Esophagus (tissue), 2 donors: ENCODE measurements around the gene DTWD2. TPM values are rescaled to one million over a fixed set of nuclear protein-coding genes. Genes with fewer than 3 reads are reported as not detected.

Experiments
- H3K27ac ChIP-seq, 2 donors: one replicate each; pipeline ENCODE4 v1.5.1; 2013; ENCODE audit warnings: low read depth in 2 of 2, mild to moderate bottlenecking in 2 of 2, inconsistent platforms in 1 of 2, low read length in 1 of 2, moderate library complexity in 1 of 2
- H3K27me3 ChIP-seq, 2 donors: one replicate each; pipeline ENCODE4 v1.6.1; 2013; ENCODE audit warnings: low read length in 2 of 2, control low read depth in 1 of 2, mild to moderate bottlenecking in 1 of 2; ENCODE audit not compliant: insufficient read depth in 2 of 2, control insufficient read depth in 1 of 2
- H3K36me3 ChIP-seq, 2 donors: one replicate each; pipeline ENCODE4 v1.6.1; 2013; ENCODE audit warnings: low read length in 1 of 2; ENCODE audit not compliant: control insufficient read depth in 2 of 2, insufficient read depth in 2 of 2
- H3K4me1 ChIP-seq, 2 donors: one replicate each; pipeline ENCODE4 v1.6.1; 2013; ENCODE audit warnings: low read length in 1 of 2; ENCODE audit not compliant: control insufficient read depth in 2 of 2, insufficient read depth in 2 of 2
- H3K4me3 ChIP-seq, 2 donors: one replicate each; pipeline ENCODE4 v1.5.1; 2013; ENCODE audit warnings: low read length in 2 of 2, mild to moderate bottlenecking in 2 of 2, low read depth in 1 of 2, moderate library complexity in 1 of 2
- H3K9me3 ChIP-seq, 2 donors: one replicate each; pipeline ENCODE4 v1.6.1; 2013; ENCODE audit warnings: mild to moderate bottlenecking in 2 of 2, low read depth in 1 of 2, low read length in 1 of 2, moderate library complexity in 1 of 2; ENCODE audit not compliant: control insufficient read depth in 2 of 2, insufficient read depth in 1 of 2
- WGBS, 2 donors: extraction: QIAGEN DNeasy Blood & Tissue Kit; methylation state at CpG; one replicate each; pipeline ENCODE4 v1.1.7; 2013; 5-methylcytosine and 5-hydroxymethylcytosine counted together
- polyA plus RNA-seq, 2 donors: library from polyadenylated mRNA; stranded (reverse); fragments of 200-250 nt; gene quantifications; one replicate each; pipeline ENCODE4 v1.2.3, GENCODE V29; 2013
- donor health status: healthy with polysubstance abuse.
- donor health status: Bipolar disorder and iron deficiency.

The DTWD2 gene
- polyA plus RNA-seq, 2 donors = 2.1 to 2.6 TPM

GRCh38 chr5:118808441-118808840 is 179.9 kb downstream of the DTWD2 start:
- WGBS, 2 donors = 29 to 44% methylated on average over 2 of the region's 2 CpGs
- Histone ChIP-seq H3K27ac (no peak overlapping the region), H3K9me3 (peaks cover 3 to 4% of the 10 kb centered on the region in 2 donors), H3K27me3 (no peaks in the 10 kb centered on the region), H3K4me1 (no peaks in the 10 kb centered on the region), H3K4me3 (no peak overlapping the region), H3K36me3 (no peaks in the 10 kb centered on the region)

- Histone ChIP-seq H3K27me3 (no peaks in the 10 kb centered on the region), H3K27ac (no peak overlapping the region), H3K9me3 (peaks cover 3 to 4% of the 10 kb centered on the region in 2 donors), H3K36me3 (no peaks in the 10 kb centered on the region), H3K4me1 (no peaks in the 10 kb centered on the region), H3K4me3 (no peak overlapping the region)
- 89 to 95% methylated on average over 4 of the region's 4 CpGs for WGBS, 2 donors
Observed at GRCh38 chr5:118806571-118806970, 181.8 kb downstream of the DTWD2 start.

GRCh38 chr5:118802335-118802734 is 186.0 kb downstream of the DTWD2 start:
- 84 to 86% methylated on average over 2 of the region's 2 CpGs for WGBS, 2 donors
- Histone ChIP-seq H3K4me3 (no peak overlapping the region), H3K27ac (no peak overlapping the region), H3K4me1 (no peaks in the 10 kb centered on the region), H3K9me3 (peaks cover 0 to 4% of the 10 kb centered on the region in 2 donors), H3K27me3 (no peaks in the 10 kb centered on the region), H3K36me3 (no peaks in the 10 kb centered on the region)

GRCh38 chr5:118796081-118796480 is 192.3 kb downstream of the DTWD2 start:
- no peaks in the 10 kb centered on the region for H3K9me3 ChIP-seq
- H3K4me3 ChIP-seq = no peak overlapping the region
- H3K27ac ChIP-seq = no peak overlapping the region
- H3K36me3 ChIP-seq = no peaks in the 10 kb centered on the region
- no peaks in the 10 kb centered on the region for H3K4me1 ChIP-seq
- H3K27me3 ChIP-seq = no peaks in the 10 kb centered on the region
- 73 to 78% methylated on average over 3 of the region's 3 CpGs for WGBS, 2 donors

- H3K4me3 ChIP-seq = no peak overlapping the region
- H3K27ac ChIP-seq = no peak overlapping the region
- no peaks in the 10 kb centered on the region for H3K4me1 ChIP-seq
- H3K36me3 ChIP-seq = no peaks in the 10 kb centered on the region
- no peaks in the 10 kb centered on the region for H3K27me3 ChIP-seq
- no peaks in the 10 kb centered on the region for H3K9me3 ChIP-seq
- 83 to 91% methylated on average over 3 of the region's 3 CpGs for WGBS, 2 donors
Observed at GRCh38 chr5:118794281-118794680, 194.1 kb downstream of the DTWD2 start.

- Histone ChIP-seq H3K4me1 (no peaks in the 10 kb centered on the region), H3K36me3 (no peaks in the 10 kb centered on the region), H3K4me3 (no peak overlapping the region), H3K27ac (no peak overlapping the region), H3K27me3 (no peaks in the 10 kb centered on the region), H3K9me3 (no peaks in the 10 kb centered on the region)
- WGBS, 2 donors = 47 to 55% methylated on average over 2 of the region's 2 CpGs
Observed at GRCh38 chr5:118793652-118794051, 194.7 kb downstream of the DTWD2 start.

- H3K9me3 ChIP-seq = no peaks in the 10 kb centered on the region
- no peaks in the 10 kb centered on the region for H3K36me3 ChIP-seq
- H3K27me3 ChIP-seq = no peaks in the 10 kb centered on the region
- H3K4me1 ChIP-seq = no peaks in the 10 kb centered on the region
- WGBS, 2 donors = 73 to 87% methylated on average over 3 of the region's 3 CpGs
- no peak overlapping the region for H3K27ac ChIP-seq
- no peak overlapping the region for H3K4me3 ChIP-seq
Observed at GRCh38 chr5:118793091-118793490, 195.3 kb downstream of the DTWD2 start.

- no peaks in the 10 kb centered on the region for H3K27me3 ChIP-seq
- H3K9me3 ChIP-seq = no peaks in the 10 kb centered on the region
- no peaks in the 10 kb centered on the region for H3K36me3 ChIP-seq
- no peaks in the 10 kb centered on the region for H3K4me1 ChIP-seq
- peak overlapping the region in 1 of 2 donors; percentile 1 for H3K4me3 ChIP-seq
- H3K27ac ChIP-seq = no peak overlapping the region
- 33 to 38% methylated on average over 7 of the region's 7 CpGs for WGBS, 2 donors
Observed at GRCh38 chr5:118791926-118792734, 196.2 kb downstream of the DTWD2 start.

GRCh38 chr5:118789366-118789765 is 199.0 kb downstream of the DTWD2 start:
- Histone ChIP-seq H3K4me1 (no peaks in the 10 kb centered on the region), H3K27ac (no peak overlapping the region), H3K27me3 (no peaks in the 10 kb centered on the region), H3K36me3 (no peaks in the 10 kb centered on the region), H3K9me3 (no peaks in the 10 kb centered on the region), H3K4me3 (no peak overlapping the region)

GRCh38 chr5:118788351-118788750 is 200.0 kb downstream of the DTWD2 start:
- Histone ChIP-seq H3K27ac (no peak overlapping the region), H3K36me3 (no peaks in the 10 kb centered on the region), H3K9me3 (no peaks in the 10 kb centered on the region), H3K4me3 (no peak overlapping the region), H3K4me1 (no peaks in the 10 kb centered on the region), H3K27me3 (no peaks in the 10 kb centered on the region)
- WGBS, 2 donors = 80 to 92% methylated on average over 2 of the region's 2 CpGs
